GM21423 (cell line): ENCODE measurements around the gene MT1M.

Experiments
- ATAC-seq: cut with Tn5 transposase; IDR thresholded peaks from one replicate; pipeline ENCODE4 v1.9.1; 2021; ENCODE audit warnings: mild to moderate bottlenecking, moderate library complexity; ENCODE audit not compliant: unreplicated experiment

The MT1M gene

GRCh38 chr16:56625943-56626654 lies 6.4 kb upstream of the MT1M start:
- ATAC-seq = peak; percentile 17

DNA sequence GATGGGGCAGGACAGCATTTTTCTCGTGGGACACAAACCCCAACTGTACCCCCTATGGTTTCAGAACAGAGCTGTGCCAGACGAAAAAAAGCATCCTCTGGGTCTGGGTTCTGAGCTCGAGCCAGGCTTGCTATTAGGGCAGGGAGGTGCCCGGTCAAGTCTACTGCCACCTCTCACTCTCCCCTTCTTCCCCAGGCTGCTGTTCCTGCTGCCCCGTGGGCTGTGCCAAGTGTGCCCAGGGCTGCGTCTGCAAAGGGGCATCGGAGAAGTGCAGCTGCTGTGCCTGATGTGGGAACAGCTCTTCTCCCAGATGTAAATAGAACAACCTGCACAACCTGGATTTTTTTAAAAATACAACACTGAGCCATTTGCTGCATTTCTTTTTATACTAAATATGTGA lies 5.8 kb upstream of the MT1M start:
- ATAC-seq = no peak

- ATAC-seq = no peak
These were observed 3.7 kb upstream of the MT1M start for GRCh38 chr16:56628486-56629350.

- no peak for ATAC-seq
These were observed 2.9 kb upstream of the MT1M start for GRCh38 chr16:56629531-56629930.

GRCh38 chr16:56630134-56630533 lies 2.3 kb upstream of the MT1M start:
- ATAC-seq = no peak

- ATAC-seq = no peak
These were observed 1.3 kb upstream of the MT1M start for GRCh38 chr16:56631197-56631596.

DNA sequence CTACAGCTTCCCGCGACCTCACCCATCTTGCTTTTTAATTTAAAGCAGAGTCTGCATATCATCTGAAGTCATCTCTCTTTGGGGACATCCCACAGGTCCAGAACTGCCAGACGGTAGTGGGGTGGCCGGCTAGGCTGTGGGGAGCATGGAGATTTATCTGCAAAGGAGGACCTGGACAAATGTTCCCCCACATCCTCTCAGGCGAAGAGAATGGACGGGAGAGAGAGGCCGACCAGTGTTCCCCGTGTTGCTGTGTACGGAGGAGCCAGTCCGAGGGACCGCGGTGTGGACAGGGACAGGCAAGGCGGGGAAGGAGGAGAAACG lies 665 bp upstream of the MT1M start:
- no peak for ATAC-seq

DNA sequence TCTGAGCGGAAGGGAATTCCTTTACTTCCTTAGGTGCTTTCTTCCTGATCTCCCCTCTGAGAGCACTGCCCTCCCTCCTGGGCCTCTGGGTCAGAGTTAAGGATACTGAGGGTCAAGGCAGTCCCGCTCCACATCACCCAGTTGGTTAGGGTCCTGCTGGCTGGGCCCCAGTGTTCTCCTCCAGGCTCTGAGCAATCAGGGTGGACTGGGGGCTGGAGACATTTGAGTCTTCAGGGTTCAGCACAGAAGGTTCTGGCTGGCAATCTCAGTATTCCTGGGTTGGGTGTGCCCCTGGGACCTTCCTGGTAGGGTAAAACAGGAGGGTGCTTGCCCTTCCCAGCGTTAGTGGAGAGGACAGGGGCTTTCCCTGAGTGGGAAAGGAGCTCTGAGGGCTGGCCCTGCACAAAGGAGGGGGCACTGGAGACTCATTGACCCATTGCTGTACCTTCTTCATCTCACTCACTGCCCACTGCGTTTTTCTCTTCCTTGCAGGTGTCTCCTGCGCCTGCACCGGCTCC lies 448 bp downstream of the MT1M start:
- no peak for ATAC-seq

- ATAC-seq = no peak
These were observed 1.1 kb downstream of the MT1M start for GRCh38 chr16:56633535-56633934.

DNA sequence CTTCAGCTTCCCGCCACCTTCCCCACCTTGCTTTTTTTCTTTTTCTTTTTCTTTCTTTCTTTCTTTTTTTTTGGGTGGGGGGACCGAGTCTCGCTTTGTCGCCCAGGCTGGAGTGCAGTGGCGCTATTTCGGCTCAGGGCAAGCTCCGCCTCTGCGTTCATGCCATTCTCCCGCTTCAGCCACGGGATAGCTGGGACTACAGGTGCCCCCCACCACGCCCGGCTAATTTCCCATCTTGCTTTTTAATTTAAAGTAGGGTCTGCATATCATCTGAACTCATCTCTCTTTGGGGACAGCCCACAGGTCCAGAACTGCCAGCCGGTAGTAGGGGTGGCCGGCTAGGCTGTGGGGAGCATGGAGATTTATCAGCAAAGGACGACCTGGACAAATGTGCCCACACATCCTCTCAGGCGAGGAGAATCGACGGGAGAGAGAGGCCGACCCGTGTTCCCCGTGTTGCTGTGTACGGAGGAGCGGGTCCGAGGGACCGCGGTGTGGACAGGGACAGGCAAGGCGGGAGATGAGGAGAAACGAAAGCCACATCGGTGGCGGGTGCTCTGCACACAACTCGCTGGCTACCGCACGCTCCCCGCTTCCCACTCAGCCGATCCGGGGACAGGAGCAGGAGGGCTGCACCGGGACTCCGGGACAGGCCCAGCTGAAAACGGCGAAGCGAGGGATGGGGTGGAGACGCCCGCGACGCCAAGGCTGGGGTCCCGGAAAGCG lies 2.4 kb downstream of the MT1M start:
- no peak for ATAC-seq

- ATAC-seq = no peak
These were observed 3.0 kb downstream of the MT1M start for GRCh38 chr16:56635441-56635967.

DNA sequence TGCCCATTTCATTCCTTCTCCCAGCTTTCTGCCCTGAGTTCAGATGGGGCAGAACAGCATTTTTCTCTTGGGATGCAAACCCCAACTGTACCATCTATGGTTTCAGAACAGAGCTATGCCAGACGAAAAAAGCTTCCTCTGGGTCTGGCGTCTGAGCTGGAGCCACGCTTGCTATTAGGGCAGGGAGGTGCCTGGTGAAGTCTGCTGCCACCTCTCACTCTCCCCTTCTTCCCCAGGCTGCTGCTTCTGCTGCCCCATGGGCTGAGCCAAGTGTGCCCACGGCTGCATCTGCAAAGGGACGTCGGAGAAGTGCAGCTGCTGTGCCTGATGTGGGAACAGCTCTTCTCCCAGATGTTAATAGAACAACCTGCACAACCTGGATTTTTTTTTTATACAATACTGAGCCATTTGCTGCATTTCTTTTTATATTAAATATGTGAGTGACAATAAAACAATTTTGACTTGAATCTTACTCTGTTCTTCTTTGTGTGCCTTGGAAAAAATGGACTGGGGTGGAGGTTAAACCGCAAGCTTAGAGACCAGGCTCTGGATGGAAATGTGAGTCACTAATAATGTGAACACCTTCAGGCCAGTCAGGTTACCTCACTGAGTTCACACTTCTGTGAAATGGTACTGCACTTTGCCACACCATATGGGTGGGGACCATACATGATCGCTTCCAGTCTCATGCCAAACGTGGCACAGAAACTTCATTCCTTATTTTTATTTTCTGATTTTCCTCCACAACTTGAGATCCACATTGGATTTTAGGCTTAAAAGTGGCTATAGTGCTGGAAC lies 4.4 kb downstream of the MT1M start:
- ATAC-seq = no peak

- ATAC-seq = no peak
These were observed 5.6 kb downstream of the MT1M start, which contains the start of gene MT1A for GRCh38 chr16:56637814-56638750. MT1A (plus strand) TSS chr16:56638666; CDS start chr16:56638739, 73 bp downstream.

GRCh38 chr16:56639045-56639444 lies 6.6 kb downstream of the MT1M start:
- ATAC-seq = no peak

- ATAC-seq = no peak
These were observed 7.6 kb downstream of the MT1M start for GRCh38 chr16:56640076-56640475.

GRCh38 chr16:56641166-56641565 lies 8.7 kb downstream of the MT1M start:
- no peak for ATAC-seq

GRCh38 chr16:56643080-56643778 lies 10.8 kb downstream of the MT1M start:
- peak; percentile 83 for ATAC-seq

DNA sequence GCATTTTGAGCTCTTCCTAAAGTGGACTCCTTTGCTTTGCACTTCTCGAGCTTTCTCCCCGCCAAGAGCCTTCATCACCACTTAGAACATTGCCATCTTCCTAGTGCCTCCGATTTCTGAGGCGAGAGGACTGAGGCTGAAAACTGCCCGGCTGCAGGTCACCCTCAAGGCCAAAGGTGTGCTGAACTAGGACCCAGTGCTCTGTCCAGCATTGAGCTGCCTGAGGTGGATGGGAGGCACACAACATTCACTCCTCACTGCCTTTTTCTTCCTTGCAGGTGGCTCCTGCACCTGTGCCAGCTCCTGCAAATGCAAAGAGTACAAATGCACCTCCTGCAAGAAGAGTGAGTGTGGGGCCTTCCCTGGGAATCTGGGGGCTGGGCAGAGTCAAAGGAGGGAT lies 11.4 kb downstream of the MT1M start:
- ATAC-seq = no peak

DNA sequence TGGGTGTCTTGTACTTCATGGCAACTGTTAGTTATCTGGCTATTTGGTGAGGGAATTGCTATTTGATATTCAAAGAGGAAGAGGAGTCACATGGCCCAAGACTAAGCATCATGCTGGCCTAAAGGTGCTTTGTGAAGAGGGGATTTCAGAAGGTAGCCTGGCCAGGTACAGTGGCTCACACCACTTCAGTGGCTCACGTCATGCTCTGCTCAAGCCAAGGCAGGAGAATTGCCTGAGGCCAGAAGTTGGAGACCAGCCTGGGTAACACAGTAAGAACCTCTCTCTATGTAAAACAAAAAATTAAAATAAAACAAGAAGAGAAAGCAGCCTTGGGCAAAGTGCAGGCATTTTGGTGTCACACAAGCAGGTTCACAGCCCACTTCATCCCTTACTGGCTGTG lies 12.9 kb downstream of the MT1M start:
- ATAC-seq = no peak
